Fibroblast of the aortic adventitia (primary cell): Measurements from ENCODE around the gene ARHGAP6. TPM values are rescaled to one million over a fixed set of nuclear protein-coding genes. Genes with fewer than 3 reads are reported as not detected.

Experiments
- DNase-seq: peaks from one replicate; pipeline ENCODE4 v3.0.0-alpha.2; 2010; ENCODE audit warnings: low read depth
- H3K4me3 ChIP-seq: 2 replicates; pipeline ENCODE4 v1.5.1; 2011; ENCODE audit warnings: low read depth, mild to moderate bottlenecking, control low read depth, low read length, moderate library complexity
- total RNA-seq: library from RNA; depleted of rRNA; stranded (reverse); fragments of >200 nt; gene quantifications from 2 replicates; pipeline ENCODE4 v1.2.3, GENCODE V29; 2012; ENCODE audit warnings: low replicate concordance
- TF ChIP-seq, protein P1 (sequence below): IDR thresholded peaks from 2 replicates; pipeline ENCODE4 v1.5.1; 2011; ENCODE audit warnings: mild to moderate bottlenecking, low read length, control low read depth, inconsistent platforms; ENCODE audit not compliant: insufficient read depth

The ARHGAP6 gene, protein sequence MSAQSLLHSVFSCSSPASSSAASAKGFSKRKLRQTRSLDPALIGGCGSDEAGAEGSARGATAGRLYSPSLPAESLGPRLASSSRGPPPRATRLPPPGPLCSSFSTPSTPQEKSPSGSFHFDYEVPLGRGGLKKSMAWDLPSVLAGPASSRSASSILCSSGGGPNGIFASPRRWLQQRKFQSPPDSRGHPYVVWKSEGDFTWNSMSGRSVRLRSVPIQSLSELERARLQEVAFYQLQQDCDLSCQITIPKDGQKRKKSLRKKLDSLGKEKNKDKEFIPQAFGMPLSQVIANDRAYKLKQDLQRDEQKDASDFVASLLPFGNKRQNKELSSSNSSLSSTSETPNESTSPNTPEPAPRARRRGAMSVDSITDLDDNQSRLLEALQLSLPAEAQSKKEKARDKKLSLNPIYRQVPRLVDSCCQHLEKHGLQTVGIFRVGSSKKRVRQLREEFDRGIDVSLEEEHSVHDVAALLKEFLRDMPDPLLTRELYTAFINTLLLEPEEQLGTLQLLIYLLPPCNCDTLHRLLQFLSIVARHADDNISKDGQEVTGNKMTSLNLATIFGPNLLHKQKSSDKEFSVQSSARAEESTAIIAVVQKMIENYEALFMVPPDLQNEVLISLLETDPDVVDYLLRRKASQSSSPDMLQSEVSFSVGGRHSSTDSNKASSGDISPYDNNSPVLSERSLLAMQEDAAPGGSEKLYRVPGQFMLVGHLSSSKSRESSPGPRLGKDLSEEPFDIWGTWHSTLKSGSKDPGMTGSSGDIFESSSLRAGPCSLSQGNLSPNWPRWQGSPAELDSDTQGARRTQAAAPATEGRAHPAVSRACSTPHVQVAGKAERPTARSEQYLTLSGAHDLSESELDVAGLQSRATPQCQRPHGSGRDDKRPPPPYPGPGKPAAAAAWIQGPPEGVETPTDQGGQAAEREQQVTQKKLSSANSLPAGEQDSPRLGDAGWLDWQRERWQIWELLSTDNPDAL (N-terminal part only)
- total RNA-seq, result 16.9 and 20.9 TPM in 2 replicates

DNA sequence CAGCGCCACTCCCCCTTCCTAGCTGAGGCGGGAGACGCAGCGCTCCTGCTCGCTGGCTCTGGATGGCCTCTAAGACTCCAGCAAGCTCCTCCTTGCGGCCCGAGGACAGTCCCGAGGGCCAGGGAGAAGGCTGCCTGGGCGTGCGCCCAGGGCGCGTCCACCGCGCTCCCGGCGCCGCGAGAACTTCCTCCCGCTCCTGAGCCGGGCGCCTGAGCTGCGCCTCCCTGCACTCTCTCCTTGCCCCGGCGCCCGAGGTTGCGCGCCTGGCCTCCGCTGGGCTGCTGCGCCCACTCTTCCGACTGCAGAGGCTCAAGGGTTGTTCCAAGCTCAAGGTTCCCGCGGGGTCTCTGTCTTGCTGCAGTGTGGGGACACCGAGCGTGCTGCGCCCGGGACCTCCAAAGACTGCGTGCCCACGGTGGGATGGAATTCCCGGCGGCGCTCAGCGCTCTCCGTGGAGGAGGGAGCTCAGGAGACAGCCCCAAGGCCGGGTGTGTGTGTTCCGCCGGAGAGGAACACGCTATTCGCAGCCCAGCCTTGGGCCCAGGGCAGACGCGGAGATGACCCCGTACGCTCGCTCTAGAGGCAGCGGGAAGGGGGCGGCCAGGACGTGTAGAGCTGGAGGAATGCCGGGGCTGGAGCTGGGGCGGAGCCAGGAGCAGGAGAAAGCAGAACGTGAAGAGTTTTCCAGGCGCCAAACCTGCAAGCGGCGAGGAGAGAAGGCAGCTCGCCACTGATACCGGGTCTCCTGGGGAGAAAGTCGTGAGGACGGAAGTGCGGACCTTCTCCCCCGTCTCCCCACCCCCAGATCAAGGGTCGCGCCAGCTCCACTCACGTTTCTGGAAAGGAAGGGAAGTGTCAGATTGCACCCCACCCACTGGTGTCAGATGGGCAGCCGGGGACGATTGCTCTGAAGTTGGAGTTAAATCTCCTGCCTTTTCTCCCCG lies at the start of gene ARHGAP6:
Gene ARHGAP6 (minus strand): TSS at position 753 of the 944 bp plus-strand sequence. CDS start 1,092 bp downstream, outside the sequence.
- H3K4me3 ChIP-seq, result peak within 1 kb of the TSS; percentile 68
- TF ChIP-seq, protein P1, sequence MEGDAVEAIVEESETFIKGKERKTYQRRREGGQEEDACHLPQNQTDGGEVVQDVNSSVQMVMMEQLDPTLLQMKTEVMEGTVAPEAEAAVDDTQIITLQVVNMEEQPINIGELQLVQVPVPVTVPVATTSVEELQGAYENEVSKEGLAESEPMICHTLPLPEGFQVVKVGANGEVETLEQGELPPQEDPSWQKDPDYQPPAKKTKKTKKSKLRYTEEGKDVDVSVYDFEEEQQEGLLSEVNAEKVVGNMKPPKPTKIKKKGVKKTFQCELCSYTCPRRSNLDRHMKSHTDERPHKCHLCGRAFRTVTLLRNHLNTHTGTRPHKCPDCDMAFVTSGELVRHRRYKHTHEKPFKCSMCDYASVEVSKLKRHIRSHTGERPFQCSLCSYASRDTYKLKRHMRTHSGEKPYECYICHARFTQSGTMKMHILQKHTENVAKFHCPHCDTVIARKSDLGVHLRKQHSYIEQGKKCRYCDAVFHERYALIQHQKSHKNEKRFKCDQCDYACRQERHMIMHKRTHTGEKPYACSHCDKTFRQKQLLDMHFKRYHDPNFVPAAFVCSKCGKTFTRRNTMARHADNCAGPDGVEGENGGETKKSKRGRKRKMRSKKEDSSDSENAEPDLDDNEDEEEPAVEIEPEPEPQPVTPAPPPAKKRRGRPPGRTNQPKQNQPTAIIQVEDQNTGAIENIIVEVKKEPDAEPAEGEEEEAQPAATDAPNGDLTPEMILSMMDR, result no peak
- DNase-seq, result peak; percentile 70

DNA sequence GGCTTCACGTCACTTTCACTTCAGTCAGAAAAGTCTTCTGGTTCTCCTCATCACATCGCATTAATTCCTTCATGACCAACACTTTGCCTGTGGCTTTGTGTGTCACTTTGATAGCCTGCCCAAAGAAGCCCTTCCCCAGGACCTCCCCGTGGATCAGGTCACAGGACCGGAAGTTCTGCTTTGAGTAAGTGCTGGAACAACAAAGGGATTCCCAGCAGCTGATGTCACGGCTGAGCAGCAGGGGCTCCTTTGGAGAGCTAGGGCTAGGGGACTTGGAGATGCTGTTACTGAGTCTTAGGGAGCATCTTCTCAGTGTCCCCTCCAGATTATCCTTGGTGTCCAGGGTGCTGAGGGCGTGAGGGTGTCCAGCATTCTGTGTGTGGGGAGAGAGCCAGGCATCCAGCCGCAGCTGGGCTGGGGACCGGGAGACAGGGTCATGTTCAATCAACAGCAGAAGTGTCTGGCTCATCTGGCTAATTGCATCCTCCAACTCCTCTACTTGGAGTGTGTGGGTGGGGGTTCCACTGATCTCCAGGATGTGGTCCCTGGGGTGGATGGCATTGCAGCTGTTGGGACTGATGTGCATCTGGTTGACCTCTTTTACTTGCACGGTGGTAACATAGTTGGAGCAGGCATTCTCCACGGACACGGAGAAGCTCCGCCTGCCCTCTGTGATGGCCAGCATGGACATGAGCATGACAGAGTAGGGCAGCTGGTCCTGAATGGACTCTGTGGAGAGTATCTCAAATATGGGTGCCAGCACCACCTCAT lies 39.2 kb upstream of the ARHGAP6 start:
- TF ChIP-seq, protein P1, result no peak
- DNase-seq, result peak; percentile 13
- no peak overlapping the region for H3K4me3 ChIP-seq

DNA sequence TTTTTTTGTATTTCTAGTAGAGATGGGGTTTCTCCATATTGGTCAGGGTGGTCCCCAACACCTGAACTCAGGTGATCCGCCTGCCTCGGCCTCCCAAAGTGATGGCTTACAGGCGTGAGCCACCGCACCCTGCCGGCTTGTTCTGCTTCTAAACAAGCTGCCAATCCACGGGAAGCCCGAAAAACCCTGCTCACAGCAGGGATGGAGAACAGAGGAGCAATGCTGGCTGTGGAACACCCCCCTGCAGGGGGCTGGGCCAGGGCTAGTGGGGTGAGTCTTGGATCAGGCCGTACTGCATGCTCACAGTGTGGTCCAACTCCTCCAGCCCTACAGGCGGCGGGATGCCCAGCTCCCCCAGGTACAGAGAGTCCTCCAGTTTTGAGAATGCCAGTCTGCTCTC lies 38.1 kb upstream of the ARHGAP6 start:
- no peak overlapping the region for H3K4me3 ChIP-seq
- TF ChIP-seq, protein P1, result no peak
- no peak for DNase-seq

DNA sequence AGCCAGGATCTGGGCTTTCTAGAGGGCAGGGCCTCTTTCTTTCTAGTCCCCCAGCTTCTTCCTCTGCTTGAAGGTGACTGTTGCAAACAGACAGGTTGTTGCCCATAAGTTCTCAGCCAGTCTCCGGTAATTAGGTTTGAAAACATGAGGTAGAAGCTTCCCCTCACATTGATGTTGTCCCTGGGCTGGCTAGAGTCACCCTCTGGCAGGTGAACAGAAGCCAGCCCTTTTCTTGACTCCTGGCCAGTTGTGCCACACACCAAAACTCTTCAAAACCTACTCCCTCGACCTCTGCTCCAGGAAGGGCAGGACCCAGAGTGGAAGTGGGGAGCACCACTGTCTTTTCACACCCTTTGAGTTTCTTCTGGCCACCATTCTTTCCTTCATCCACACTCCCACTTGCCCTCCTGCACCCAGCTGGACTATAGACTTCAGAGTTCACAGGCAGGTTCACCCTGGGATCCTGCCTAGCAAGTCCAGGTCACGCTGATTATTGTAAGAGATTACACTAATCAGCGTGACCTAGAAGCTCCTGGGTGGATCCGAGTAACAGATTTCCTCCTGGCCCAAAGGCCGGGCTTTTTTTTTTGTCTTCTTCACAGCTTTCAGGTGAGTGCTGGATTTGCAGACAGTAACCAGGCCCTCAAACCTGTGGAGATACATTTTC lies 37.4 kb upstream of the ARHGAP6 start:
- TF ChIP-seq, protein P1, result no peak
- H3K4me3 ChIP-seq, result no peak overlapping the region
- no peak for DNase-seq

DNA sequence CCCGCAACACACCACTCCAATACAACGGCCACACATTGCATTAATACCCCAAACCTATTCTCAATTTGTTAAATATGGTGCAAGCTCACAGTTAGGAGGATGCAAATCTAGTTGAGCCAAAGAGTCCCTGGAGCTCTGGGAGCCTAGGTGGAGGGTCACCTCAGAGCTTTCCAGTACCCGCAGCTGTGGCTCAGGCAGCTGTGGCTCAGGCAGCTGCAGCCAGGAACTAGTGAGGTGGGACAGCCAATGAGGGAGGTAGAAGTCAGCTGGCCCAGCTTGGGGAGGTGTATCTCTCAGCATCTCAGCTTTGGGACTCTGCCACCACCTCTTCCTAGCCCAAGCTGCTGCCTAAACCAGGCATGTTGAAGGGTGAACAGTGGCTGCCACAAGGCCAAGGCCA lies 36.7 kb upstream of the ARHGAP6 start:
- TF ChIP-seq, protein P1, result no peak
- DNase-seq, result no peak
- H3K4me3 ChIP-seq, result no peak overlapping the region
